ENCODE results near the gene B3GALT2.

GRCh38 chr1:193176788-193177187, 9.6 kb downstream of the B3GALT2 start:
- TF ChIP-seq, protein P1, sequence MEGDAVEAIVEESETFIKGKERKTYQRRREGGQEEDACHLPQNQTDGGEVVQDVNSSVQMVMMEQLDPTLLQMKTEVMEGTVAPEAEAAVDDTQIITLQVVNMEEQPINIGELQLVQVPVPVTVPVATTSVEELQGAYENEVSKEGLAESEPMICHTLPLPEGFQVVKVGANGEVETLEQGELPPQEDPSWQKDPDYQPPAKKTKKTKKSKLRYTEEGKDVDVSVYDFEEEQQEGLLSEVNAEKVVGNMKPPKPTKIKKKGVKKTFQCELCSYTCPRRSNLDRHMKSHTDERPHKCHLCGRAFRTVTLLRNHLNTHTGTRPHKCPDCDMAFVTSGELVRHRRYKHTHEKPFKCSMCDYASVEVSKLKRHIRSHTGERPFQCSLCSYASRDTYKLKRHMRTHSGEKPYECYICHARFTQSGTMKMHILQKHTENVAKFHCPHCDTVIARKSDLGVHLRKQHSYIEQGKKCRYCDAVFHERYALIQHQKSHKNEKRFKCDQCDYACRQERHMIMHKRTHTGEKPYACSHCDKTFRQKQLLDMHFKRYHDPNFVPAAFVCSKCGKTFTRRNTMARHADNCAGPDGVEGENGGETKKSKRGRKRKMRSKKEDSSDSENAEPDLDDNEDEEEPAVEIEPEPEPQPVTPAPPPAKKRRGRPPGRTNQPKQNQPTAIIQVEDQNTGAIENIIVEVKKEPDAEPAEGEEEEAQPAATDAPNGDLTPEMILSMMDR (IDR thresholded peaks at IDR 0.05), result no peak
- no peak for TF ChIP-seq POLR2A (IDR thresholded peaks at IDR 0.05)
